Activated effector memory CD4-positive, alpha-beta T cell treated with anti-CD3 and anti-CD28 coated beads, Interleukin-2, amount 50 U/mL, for 16 hours (primary cell): ENCODE data around the gene MAP3K20.

Source experiments
- DNase-seq: peaks from one replicate; pipeline ENCODE4 v3.0.0-alpha.2; 2020

The MAP3K20 gene

DNA sequence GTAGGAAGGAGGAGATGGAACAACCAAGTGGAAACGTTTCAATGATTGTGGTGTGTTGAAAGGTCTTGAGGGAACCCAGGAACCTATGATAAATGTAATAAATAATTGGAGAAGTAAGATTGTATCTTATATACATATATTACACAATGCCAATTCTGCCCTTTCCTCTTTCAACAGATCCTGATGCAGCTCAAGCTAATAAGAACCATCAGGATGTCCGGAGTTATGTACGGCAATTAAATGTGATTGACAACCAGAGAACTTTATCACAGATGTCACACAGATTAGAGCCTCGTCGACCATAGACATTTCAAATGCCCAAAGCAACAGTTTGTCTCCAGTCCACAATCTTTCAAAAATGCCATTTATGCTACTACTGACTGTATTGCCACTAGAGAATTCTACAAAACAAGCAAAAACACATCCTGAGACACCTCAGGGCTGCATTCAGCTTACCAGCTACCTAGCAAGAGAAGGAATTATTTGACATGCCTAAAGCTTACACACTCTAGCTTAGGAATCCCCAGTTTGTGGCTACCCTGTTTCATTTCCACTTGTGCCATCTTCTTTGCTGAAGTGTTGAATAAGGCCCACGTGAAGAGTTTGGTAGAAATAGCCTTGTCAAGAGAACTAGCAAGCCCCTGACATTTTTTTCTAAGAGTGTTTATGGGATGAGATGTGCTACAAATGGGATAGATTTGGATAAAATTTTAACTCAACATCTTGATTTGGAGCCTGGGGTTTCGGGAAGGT lies 24.0 kb upstream of the MAP3K20 start:
- DNase-seq: no peak

DNA sequence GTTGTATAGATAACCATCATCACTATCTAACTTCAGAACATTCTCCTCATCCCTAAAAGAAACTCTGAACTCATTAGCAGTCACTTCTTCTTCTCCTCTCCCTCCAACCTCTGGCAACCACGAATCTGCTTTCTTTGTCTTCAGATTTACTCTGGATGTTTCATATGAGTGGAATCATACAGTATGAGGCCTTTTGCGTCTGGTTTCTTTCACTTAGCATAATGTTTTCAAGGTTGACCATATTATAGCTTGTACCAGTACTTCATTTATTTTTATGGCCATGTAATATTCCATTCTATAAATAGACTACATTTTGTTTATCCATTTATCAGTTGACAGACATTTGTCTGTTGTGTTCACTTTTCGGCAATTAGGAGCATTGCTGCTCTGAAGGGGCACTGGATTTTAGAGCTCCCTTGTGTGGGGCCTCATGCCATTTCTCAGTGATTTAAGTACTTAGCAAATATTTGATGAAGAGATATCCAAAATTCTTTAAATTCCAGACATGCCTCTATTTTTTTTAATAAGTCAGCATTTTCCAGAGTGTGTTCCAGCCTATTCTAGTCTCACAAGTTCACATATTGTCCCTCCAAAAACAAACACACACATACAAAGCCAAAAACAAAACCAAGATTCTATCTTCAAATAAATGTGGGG lies 22.5 kb upstream of the MAP3K20 start:
- no peak for DNase-seq

DNA sequence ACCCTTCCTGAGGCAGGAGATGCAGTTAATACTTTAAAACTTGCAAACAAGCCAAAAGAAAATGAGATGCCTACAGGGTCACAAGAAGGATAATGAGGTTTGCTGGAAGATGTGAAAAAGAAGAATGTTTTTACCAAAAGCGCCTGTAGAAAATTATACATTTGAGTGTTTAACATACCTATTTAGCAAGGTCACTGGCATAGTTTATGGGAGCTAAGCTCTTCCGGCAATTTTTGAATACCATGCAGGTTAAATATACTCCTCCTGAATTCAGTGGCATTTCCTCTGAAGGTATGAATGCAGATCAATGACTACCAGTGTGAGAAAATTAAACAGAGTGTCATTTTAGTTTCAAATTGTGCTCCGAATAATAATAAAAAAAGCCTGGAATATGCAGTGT lies 21.2 kb upstream of the MAP3K20 start:
- no peak for DNase-seq

DNA sequence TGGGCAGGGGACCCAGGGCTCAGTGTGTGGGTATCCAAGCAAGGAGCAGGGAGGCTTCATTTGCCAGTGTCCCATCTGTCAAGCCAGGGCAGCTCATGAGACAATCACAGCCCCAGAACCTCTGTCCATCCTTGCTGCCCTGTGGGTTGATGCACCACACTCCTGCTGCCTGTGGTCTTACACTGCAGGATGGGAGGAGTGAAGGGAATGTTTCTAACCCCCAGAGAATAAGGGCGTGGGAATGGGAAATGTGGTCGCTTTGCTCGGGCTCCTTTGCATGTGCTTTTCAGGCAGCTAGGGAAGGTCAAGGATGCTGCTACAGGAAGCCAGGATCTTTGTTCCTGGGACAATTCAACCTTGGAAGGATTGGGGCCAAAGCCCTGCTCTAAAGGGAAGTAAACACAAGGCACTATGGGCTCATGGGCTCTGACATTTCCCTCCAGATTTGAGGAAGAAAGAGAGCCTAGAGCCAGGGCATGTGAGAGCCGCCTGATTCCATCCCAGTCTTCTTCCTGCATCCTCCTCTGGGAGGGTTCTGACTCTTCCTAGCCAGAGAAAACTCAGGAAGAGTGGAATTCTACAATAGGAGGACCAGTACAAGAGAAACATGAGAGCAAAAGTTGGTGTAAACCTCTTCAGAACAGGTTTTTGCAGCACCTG lies 18.8 kb upstream of the MAP3K20 start:
- DNase-seq: no peak

DNA sequence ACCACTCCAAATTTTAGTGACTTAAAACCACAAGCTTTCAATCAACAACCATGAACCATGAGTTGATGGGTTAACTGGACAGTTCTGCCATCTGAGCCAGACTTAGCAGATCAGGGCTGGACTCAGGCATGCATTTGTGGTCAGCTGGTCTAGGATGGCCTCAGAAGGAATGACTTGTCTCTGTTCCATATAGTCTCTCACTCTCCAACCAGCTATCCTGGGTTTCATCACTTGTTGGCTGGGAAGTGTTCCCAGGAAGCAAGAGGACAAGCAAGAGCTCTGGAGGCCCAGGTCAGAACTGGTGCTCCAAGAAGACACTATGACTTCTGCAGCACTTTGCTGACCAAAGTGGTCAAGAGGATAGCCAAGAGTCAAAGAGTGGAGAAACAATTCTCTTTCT lies 17.5 kb upstream of the MAP3K20 start:
- DNase-seq: no peak

DNA sequence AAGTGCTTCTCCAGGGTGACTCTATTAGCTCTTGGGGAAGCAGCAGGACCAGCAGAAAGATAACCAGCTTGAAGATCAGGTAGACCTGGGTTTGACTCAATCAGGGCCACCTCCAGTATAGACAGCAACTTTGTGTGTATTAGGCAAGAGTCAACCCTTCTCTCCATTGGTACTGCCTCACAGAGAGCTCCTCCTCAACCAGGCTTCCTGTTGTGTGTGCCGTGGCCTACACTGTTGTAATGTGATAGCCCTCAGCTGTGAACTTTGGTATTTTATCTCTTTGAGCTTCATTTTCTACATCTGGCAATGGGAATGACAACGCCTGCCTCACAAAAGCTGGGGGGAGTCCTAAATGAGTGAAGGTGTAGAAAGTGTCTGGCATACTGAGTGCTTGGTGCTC lies 17.0 kb upstream of the MAP3K20 start:
- no peak for DNase-seq

DNA sequence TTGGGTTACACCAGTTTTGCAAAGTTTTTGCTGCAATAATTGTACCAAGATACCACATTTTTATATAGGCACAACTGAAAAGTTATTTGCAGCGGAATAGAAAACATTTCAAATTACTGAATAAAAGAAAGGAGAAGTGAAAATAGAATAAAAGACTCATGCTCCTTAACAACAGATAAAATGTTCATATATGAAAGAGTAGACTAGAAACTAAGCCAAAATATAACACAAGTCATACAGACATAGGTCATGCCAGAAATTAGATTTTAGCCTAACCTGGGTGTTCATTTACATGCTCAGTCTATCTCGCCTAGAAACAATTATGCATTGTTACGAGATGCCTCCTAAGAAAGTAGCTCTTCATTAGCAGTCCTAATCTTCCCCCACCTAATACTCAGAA lies 16.4 kb upstream of the MAP3K20 start:
- DNase-seq: no peak

DNA sequence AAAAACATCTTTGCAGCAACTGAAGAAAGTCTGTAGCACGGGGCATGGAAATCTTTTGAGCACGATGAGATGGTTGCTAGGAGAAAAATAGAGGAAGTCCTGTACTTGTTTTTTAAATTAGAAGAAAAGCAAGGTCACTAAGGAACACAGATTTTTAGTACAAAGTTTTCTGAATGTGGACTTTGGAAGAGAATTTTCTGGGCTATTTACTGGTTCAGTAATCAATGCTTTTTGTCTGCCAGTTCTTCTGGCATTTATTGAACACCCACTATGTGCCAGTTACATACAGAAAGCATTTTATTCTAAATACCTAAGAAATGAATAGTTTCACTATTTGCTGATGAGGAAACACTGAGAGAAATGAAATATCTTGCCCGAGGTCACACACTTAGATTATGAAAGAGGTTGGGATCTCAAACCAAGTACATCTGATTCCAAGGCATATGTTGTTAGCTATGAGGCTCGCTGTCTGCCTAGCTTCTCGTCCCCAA lies 15.6 kb upstream of the MAP3K20 start:
- DNase-seq: no peak

DNA sequence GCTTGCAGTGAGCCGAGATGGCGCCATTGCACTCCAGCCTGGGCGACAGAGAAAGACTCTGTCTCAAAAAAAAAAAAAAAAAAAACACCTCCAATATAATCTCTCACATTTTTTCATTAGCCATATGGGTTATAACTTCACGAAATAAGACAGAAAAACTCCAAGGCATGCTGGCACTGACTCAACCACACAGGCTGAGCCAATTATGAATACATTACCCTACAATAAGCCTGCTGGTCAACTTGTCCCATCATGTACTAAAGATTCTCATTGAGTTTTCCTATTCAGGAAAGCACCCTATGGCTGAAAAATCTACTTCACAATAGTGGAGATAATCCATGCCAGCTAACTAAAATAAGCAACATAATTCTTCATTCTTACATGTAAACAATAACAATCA lies 12.8 kb upstream of the MAP3K20 start:
- DNase-seq: no peak

DNA sequence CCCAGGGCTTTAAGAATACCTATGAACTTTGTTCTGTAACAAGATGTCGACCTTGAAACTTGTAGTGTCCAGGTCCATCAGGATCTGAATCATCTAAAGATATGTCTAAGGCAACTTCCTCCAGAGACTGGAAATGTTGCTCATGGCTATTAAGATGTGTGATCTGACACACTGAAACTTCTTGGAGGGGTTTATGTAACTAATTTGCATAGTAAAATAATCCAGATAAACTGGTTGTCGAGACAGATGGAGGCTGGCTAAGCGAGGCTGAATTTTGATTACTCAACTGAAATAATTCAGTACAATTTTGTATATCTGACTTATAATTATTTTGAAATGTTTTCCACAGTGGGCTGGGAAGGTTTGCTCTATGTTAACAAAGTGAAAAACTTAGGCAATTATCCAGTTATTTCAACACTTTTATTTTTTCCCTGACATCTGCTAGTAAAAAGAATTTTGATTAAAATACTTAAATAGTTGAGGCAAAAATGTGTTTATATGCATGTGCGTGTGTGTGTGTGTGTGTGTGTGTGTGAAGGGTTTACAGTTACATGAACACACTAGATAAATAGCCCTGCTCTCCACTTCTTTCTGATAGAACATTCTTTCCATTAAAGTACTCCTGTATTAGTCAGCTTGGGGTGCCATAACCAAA lies 11.4 kb upstream of the MAP3K20 start:
- DNase-seq: no peak

DNA sequence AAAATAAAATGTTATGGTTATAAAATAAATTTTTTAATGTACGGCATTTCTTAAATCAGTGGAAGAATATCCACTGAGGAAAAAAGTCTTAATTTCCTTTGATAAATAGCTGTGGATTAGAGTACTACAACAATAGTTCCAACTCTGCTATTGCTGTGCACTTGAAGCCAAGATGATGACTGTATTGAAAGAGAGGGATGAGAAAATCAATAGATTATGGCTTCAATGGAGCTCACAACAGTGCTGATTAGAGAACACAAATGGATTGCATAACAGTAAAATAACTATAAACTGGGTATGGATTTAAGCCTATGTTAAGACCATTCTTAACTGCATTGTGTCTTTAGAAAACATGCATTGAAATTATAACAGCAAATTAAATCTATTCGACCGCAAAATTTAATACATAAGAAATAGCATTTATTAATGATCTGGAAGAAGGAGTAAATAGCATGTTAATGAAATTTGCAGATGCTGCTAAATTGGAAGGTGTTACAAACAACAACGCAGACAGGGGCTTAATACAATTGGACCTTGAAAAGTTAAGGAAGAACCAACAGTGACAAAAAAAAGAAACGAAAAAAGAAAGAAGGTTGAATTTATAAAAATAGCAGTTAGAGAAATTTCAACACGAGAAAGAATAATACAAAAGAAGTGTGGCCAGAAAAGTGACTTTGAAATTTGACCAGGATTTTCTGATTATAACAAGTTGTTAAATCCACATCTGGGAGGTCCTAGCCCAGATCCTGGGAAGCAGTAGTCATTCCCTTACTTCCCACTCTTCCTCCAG lies 8.6 kb upstream of the MAP3K20 start:
- DNase-seq: no peak

DNA sequence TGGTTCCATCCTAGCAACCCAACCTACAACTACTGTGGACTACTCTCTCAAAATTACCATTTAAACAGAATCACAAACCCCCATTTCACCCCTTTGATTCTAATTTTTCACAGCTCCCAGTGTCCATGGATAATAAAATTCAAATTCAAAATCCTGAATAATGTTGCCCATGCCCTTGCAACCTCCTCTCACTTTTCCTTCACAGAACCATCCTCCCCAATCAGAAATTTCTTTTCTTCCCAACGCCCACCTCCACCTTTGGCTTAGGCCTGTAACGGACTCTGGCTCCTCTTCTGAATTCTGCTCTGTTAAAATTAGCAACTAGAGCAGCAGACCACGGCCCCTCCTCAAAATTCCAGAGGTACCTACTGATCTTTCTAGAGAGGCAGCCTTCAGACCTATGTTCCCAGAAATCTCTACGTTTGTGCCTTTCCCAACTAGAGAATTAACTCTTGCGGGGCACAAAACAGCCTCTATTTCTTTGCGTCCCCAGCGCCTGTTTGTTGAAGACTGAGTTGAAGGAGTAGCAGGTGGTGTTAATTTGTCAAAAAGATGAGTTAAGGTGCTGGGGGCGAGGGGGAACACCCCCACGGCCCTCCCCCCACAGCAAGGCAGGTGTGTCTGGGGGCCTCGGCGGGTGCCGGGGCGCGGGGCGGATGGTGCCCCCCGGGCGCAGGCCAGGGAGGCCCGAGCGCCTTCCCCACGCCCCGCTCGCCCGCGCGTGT lies 428 bp upstream of the MAP3K20 start:
- DNase-seq: no peak

DNA sequence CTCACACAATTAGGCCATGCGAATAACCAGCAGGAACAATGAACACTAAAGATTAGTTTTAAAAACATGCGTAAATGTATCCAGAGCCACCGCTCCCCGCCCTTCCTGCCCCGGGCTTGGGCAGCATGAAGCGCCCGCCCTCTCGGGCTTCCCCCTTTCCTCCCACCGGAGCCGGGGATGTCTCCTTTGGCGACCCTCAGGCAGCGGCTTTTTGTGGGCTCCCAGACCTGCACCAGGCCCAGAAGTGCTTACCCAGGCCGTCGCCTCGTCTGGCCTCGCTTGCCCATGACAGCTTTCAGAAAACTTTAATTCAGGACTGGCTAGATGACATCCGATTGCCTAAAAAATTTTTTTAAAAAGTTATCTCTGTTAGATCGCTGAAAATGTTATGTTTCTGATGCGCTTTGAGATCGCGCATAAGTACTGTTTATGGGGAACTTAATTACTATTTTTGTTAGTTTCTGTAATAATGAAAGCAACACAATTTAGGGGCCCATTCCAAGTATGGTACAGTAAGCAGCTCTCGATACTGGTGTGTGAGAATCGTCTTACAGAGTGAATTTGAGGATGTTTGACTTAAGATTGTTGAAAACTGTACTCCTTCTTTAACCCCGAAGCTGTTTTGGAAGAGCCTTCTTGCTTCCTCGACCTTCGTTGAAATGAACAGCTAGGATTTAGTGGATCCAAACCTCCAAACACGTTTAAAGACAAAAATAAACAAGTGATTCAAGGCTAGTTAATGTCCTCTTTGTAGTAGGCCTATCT lies 1.1 kb downstream of the MAP3K20 start:
- DNase-seq: peak; percentile 64

DNA sequence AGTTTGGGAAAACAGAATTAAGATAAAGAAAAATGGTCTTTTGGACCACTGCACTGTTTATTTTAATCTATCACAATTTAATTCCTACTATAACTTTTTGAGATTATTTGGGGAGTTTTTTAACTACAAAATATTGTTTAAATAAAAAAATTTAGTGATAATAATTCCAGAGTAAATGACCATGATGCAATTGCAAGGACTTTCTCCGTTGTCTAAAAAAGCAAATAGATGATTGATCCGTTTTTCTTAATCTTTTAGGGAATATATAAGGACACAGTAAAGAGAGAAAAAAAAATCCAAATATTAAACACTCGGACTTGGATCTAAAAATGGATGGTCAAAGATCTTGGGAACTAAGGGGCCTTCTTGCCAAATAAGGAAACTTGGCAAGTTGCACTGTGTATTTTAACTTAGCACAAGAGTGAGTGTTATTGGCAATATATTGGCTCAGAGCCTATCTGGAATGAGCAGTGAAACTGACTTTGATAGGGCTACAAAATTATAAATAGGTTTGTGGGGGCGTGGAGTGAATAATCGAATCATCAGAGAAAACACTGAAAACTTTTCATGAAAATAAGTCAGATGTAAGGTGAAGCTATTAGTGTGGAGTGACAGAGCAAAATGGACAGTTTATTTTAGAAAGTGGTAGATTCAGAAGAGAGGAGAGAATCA lies 2.0 kb downstream of the MAP3K20 start:
- DNase-seq: no peak

DNA sequence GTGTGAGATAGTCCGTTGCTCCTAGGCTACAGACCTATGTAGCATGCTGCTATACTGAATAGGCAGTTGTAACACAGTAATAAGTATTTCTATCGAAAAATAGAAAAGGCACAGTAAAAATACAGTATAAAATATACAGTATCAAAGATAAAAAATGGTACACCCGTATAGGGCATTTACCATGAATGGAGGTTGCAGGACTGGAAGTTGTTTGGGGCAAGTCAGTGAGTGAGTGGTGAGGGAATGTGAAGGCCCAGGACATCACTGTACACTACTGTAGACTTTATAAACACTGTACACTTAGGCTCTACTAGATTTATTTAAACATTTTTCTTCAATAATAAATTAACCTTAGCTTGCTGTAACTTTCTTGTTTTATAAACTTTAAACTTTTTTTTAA lies 3.5 kb downstream of the MAP3K20 start:
- DNase-seq: no peak

DNA sequence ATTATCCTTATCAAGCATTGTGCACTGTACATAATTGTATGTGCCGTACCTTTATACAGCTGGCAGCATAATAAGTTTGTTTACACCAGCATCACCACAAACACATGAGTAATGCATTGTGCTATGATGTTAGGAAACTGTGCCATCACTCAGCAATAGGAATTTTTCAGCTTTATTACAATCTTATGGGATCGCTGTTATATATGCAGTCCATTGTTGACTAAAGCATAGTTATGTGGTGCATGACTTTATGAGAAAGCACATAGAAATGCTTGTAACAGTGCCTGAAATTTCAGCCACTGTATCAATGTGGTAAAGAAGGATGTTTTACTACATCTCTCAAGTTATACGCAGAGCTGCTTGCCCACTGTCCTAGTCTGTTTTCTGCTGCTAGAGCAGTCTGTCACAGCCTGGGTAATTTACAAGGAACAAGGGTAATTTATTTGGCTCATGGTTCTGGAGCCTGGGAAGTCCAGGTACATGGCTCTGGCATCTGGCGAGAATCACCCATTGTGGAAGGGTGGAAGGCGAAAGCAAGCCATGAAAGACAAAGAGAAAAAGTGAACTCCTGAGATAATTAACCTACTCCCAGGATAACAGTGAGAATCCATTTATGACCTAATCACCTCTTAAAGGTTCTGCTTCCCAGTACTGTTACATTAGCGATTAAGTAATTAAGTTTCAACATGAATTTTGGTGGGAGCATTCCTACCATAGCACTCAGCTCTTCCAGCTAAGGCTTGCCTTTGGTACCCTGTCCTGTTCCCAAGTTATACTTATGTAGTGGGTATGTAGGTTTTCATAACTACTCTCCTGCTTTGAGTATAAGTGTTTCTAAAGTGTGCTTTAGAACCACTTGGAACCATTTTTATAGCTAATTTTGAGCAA lies 4.6 kb downstream of the MAP3K20 start:
- no peak for DNase-seq

DNA sequence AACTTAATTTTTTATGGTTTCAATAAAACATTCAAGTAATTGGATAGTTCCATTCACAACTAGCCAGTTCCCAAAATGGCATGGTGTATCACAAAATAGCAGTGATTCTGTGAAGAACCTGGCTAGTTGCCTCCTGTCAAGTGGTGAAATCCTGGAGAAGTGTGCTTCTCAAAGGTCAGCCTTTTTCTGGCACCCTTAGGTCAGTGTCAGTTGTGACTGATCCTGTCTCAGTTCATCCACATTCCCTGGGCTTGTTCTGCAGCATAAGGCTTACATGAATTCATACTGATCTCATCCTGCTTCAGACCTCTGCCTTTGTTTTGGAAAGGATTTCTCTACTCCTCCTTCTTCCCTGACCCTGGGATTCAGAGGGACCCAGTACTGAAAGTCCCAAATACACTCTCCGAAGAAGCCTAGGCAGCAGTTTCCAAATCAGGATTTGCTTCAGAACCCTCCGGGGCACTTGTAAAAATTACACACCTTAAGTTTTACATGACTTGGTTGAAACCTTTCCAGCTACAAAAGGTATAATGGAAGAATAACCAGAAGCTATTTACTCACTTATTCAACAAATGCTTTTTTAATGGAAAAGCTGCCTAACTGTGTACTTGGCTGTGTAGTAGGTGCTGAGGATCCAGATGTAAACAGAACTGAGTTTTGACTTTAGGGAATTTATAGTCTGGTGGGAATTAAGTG lies 11.0 kb downstream of the MAP3K20 start:
- no peak for DNase-seq

DNA sequence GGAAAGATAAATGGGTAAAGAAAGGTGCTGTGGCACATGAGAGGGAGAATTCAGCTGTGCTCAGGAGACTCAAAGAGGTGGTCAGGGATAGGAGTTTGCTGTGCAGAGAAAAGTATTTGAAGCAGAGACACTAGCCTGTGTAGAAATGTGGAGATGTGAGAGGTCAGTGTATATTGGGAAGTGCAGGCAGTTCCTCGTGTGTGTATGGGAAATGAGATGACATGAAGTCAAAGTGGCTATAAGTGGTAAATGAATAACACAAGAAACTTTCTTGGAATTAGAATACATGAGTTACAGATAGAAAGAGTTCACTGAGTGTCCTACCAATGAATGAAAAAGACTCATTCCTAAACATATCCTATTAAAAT lies 11.6 kb downstream of the MAP3K20 start:
- no peak for DNase-seq
